ENCODE data around the gene TERT. TPM values are rescaled to one million over a fixed set of nuclear protein-coding genes. Genes with fewer than 3 reads are reported as not detected.

TERT gene
- total and polyA plus RNA-seq, 2 donors: 1.9 to 3.4 TPM

DNA sequence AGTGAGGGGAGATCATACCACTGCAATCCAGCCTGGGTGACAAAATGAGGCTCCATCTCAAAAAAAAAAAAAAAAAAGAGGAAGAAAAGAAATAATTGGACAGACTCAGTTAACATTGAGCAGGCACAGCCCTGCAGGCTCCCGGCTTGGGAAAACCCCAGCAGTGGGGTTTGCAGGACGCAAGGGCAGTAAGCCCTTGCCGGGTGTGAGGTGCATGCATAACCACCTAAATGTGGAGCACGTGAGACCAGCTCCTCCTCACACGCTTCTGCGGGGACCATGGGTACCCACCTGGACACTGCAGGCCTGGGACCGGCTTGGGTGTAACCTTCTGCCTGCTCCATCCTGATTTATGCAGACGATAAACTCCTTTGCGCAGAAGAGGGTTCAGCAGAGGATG, 74.5 kb downstream of the TERT start:
- WGBS: 97% methylated on average over 9 of the region's 9 CpGs
- peaks cover 1 to 12% of the 10 kb centered on the region in 2 donors for H3K9me3 ChIP-seq (ENCODE audit: control insufficient read depth in 2 of 2, insufficient read depth in 1 of 2, low read length in 1 of 2)
- peaks cover 0 to 5% of the 10 kb centered on the region in 2 donors for H3K27me3 ChIP-seq (ENCODE audit: control insufficient read depth in 2 of 2, insufficient read depth in 1 of 2, low read length in 1 of 2)
- H3K36me3 ChIP-seq (ENCODE audit: control insufficient read depth in 2 of 2, insufficient read depth in 2 of 2, low read length in 1 of 2): no peaks in the 10 kb centered on the region
- no peak overlapping the region for H3K4me3 ChIP-seq (ENCODE audit: low read length in 2 of 2)
- no peak overlapping the region for H3K27ac ChIP-seq (ENCODE audit: low read depth in 1 of 2, low read length in 1 of 2)
- H3K4me1 ChIP-seq (ENCODE audit: control insufficient read depth in 2 of 2, insufficient read depth in 2 of 2, low read length in 2 of 2): peaks cover 8 to 12% of the 10 kb centered on the region in 2 donors
- no peak for DNase-seq (ENCODE audit: low read depth in 6 of 9, low spot score in 9 of 9)

- peaks cover 1 to 14% of the 10 kb centered on the region in 2 donors for H3K9me3 ChIP-seq (ENCODE audit: control insufficient read depth in 2 of 2, insufficient read depth in 1 of 2, low read length in 1 of 2)
- no peak overlapping the region for H3K27ac ChIP-seq (ENCODE audit: low read depth in 1 of 2, low read length in 1 of 2)
- H3K36me3 ChIP-seq (ENCODE audit: control insufficient read depth in 2 of 2, insufficient read depth in 2 of 2, low read length in 1 of 2): no peaks in the 10 kb centered on the region
- H3K4me3 ChIP-seq (ENCODE audit: low read length in 2 of 2): no peak overlapping the region
- 92% methylated on average over 11 of the region's 11 CpGs for WGBS
- peaks cover 8 to 12% of the 10 kb centered on the region in 2 donors for H3K4me1 ChIP-seq (ENCODE audit: control insufficient read depth in 2 of 2, insufficient read depth in 2 of 2, low read length in 2 of 2)
- H3K27me3 ChIP-seq (ENCODE audit: control insufficient read depth in 2 of 2, insufficient read depth in 1 of 2, low read length in 1 of 2): peaks cover 0 to 5% of the 10 kb centered on the region in 2 donors
- no peak for DNase-seq (ENCODE audit: low read depth in 6 of 9, low spot score in 9 of 9)
Measured at GRCh38 chr5:1219768-1220100, 75.1 kb downstream of the TERT start.

DNA sequence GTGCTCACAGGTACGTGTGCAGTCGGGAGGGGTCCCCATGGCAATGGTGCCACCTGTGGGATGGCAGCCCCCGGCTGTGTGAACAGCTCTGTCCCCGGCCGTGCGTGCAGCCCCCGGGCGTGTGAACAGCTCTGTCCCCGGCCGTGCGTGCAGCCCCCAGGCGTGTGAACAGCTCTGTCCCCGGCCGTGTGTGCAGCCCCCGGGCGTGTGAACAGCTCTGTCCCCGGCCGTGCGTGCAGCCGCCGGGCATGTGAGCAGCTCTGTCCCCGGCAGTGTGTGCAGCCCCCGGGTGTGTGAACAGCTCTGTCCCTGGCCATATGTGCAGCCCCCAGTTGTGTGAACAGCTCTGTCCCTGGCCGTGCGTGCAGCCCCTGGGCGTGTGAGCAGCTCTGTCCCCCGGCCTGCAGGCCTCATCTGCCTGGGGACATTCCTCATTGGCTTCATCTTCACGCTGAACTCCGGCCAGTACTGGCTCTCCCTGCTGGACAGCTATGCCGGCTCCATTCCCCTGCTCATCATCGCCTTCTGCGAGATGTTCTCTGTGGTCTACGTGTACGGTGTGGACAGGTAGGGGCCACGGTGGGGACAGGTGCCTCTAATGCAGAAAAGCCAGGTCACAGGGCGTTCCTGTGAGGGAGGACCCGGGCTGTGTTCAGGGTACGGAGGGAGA, 75.6 kb downstream of the TERT start:
- DNase-seq (ENCODE audit: low read depth in 6 of 9, low spot score in 9 of 9): no peak
- Histone ChIP-seq H3K4me3 (ENCODE audit: low read length in 2 of 2) (no peak overlapping the region), H3K4me1 (ENCODE audit: control insufficient read depth in 2 of 2, insufficient read depth in 2 of 2, low read length in 2 of 2) (peaks cover 8 to 12% of the 10 kb centered on the region in 2 donors), H3K9me3 (ENCODE audit: control insufficient read depth in 2 of 2, insufficient read depth in 1 of 2, low read length in 1 of 2) (peaks cover 1 to 14% of the 10 kb centered on the region in 2 donors), H3K27ac (ENCODE audit: low read depth in 1 of 2, low read length in 1 of 2) (no peak overlapping the region), H3K27me3 (ENCODE audit: control insufficient read depth in 2 of 2, insufficient read depth in 1 of 2, low read length in 1 of 2) (peaks cover 0 to 5% of the 10 kb centered on the region in 2 donors), H3K36me3 (ENCODE audit: control insufficient read depth in 2 of 2, insufficient read depth in 2 of 2, low read length in 1 of 2) (no peaks in the 10 kb centered on the region)
- 90% methylated on average over 38 of the region's 38 CpGs for WGBS

GRCh38 chr5:1218351-1219080, 76.4 kb downstream of the TERT start:
- peaks cover 1 to 14% of the 10 kb centered on the region in 2 donors for H3K9me3 ChIP-seq (ENCODE audit: control insufficient read depth in 2 of 2, insufficient read depth in 1 of 2, low read length in 1 of 2)
- H3K27ac ChIP-seq (ENCODE audit: low read depth in 1 of 2, low read length in 1 of 2): no peak overlapping the region
- H3K27me3 ChIP-seq (ENCODE audit: control insufficient read depth in 2 of 2, insufficient read depth in 1 of 2, low read length in 1 of 2): peaks cover 0 to 2% of the 10 kb centered on the region in 2 donors
- 94% methylated on average over 38 of the region's 38 CpGs for WGBS
- no peak for DNase-seq (ENCODE audit: low read depth in 6 of 9, low spot score in 9 of 9)
- no peak overlapping the region for H3K4me3 ChIP-seq (ENCODE audit: low read length in 2 of 2)
- H3K36me3 ChIP-seq (ENCODE audit: control insufficient read depth in 2 of 2, insufficient read depth in 2 of 2, low read length in 1 of 2): no peaks in the 10 kb centered on the region
- H3K4me1 ChIP-seq (ENCODE audit: control insufficient read depth in 2 of 2, insufficient read depth in 2 of 2, low read length in 2 of 2): peaks cover 8 to 12% of the 10 kb centered on the region in 2 donors

DNA sequence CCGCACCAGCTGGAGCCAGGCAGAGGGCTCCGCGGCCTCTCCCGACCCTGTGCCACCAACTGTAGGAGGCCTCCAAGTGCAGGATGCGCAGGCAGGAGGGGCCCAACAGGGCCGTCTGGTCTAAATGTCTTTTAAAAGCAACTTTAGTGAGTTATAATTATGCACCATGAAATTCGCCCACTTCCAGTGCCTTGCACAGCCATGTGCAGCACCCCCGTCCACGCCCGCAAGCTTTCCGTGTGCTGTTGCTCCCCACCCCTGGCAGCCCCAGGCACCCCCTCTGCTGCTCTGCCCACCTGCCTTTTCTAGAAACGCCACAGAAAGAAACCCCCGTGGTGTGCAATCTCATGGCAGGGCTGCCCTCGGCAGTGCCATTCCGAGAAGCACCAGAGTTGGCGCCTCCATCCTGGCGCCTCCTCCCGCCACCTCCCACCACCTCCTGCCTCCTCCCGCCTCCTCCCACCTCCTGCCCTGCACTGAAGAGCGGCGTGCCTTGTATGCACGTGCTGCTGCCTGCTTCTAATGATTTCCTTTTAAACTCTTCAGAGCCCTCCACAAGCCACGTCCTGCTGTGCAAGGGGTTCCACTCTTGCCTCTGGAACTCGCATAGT, 77.2 kb downstream of the TERT start:
- Histone ChIP-seq H3K27ac (ENCODE audit: low read depth in 1 of 2, low read length in 1 of 2) (no peak overlapping the region), H3K27me3 (ENCODE audit: control insufficient read depth in 2 of 2, insufficient read depth in 1 of 2, low read length in 1 of 2) (peaks cover 0 to 2% of the 10 kb centered on the region in 2 donors), H3K36me3 (ENCODE audit: control insufficient read depth in 2 of 2, insufficient read depth in 2 of 2, low read length in 1 of 2) (no peaks in the 10 kb centered on the region), H3K9me3 (ENCODE audit: control insufficient read depth in 2 of 2, insufficient read depth in 1 of 2, low read length in 1 of 2) (peaks cover 1 to 14% of the 10 kb centered on the region in 2 donors), H3K4me1 (ENCODE audit: control insufficient read depth in 2 of 2, insufficient read depth in 2 of 2, low read length in 2 of 2) (peaks cover 8 to 12% of the 10 kb centered on the region in 2 donors), H3K4me3 (ENCODE audit: low read length in 2 of 2) (no peak overlapping the region)
- WGBS: 45% methylated on average over 24 of the region's 24 CpGs
- DNase-seq (ENCODE audit: low read depth in 6 of 9, low spot score in 9 of 9): peak in 3 of 9 donors; percentile 46 to 57 (median 49)

DNA sequence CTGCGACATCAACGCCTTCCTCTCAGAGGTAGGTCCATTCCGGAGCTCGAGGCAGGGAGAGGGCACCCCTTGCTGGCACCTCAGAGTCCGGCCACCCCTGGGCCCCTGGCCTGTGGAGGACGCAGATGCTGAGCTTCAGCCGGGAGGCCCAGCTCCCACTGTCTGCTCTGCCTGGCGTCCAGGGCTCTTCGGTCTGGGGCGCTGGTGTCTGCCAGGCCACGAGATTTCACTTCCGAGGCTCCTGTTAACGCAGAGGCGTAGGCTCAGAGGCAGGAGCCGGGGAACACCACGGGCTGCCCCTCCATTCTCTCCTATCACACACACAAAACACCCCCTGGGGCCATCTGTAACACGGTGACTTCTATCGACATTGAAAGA, 78.0 kb downstream of the TERT start:
- Histone ChIP-seq H3K27me3 (ENCODE audit: control insufficient read depth in 2 of 2, insufficient read depth in 1 of 2, low read length in 1 of 2) (peaks cover 0 to 2% of the 10 kb centered on the region in 2 donors), H3K27ac (ENCODE audit: low read depth in 1 of 2, low read length in 1 of 2) (no peak overlapping the region), H3K4me1 (ENCODE audit: control insufficient read depth in 2 of 2, insufficient read depth in 2 of 2, low read length in 2 of 2) (peaks cover 8 to 12% of the 10 kb centered on the region in 2 donors), H3K4me3 (ENCODE audit: low read length in 2 of 2) (no peak overlapping the region), H3K36me3 (ENCODE audit: control insufficient read depth in 2 of 2, insufficient read depth in 2 of 2, low read length in 1 of 2) (no peaks in the 10 kb centered on the region), H3K9me3 (ENCODE audit: control insufficient read depth in 2 of 2, insufficient read depth in 1 of 2, low read length in 1 of 2) (peaks cover 1 to 14% of the 10 kb centered on the region in 2 donors)
- no peak for DNase-seq (ENCODE audit: low read depth in 6 of 9, low spot score in 9 of 9)
- 94% methylated on average over 18 of the region's 18 CpGs for WGBS

GRCh38 chr5:1216211-1216917, 78.5 kb downstream of the TERT start:
- Histone ChIP-seq H3K9me3 (ENCODE audit: control insufficient read depth in 2 of 2, insufficient read depth in 1 of 2, low read length in 1 of 2) (peaks cover 1 to 14% of the 10 kb centered on the region in 2 donors), H3K27me3 (ENCODE audit: control insufficient read depth in 2 of 2, insufficient read depth in 1 of 2, low read length in 1 of 2) (peaks cover 0 to 2% of the 10 kb centered on the region in 2 donors), H3K4me3 (ENCODE audit: low read length in 2 of 2) (no peak overlapping the region), H3K4me1 (ENCODE audit: control insufficient read depth in 2 of 2, insufficient read depth in 2 of 2, low read length in 2 of 2) (peaks cover 8 to 12% of the 10 kb centered on the region in 2 donors), H3K36me3 (ENCODE audit: control insufficient read depth in 2 of 2, insufficient read depth in 2 of 2, low read length in 1 of 2) (no peaks in the 10 kb centered on the region), H3K27ac (ENCODE audit: low read depth in 1 of 2, low read length in 1 of 2) (no peak overlapping the region)
- WGBS: 98% methylated on average over 38 of the region's 38 CpGs
- DNase-seq (ENCODE audit: low read depth in 6 of 9, low spot score in 9 of 9): no peak

- peaks cover 1 to 14% of the 10 kb centered on the region in 2 donors for H3K9me3 ChIP-seq (ENCODE audit: control insufficient read depth in 2 of 2, insufficient read depth in 1 of 2, low read length in 1 of 2)
- WGBS: 96% methylated on average over 23 of the region's 23 CpGs
- H3K4me1 ChIP-seq (ENCODE audit: control insufficient read depth in 2 of 2, insufficient read depth in 2 of 2, low read length in 2 of 2): peaks cover 8 to 12% of the 10 kb centered on the region in 2 donors
- no peaks in the 10 kb centered on the region for H3K36me3 ChIP-seq (ENCODE audit: control insufficient read depth in 2 of 2, insufficient read depth in 2 of 2, low read length in 1 of 2)
- no peak overlapping the region for H3K4me3 ChIP-seq (ENCODE audit: low read length in 2 of 2)
- peaks cover 0 to 2% of the 10 kb centered on the region in 2 donors for H3K27me3 ChIP-seq (ENCODE audit: control insufficient read depth in 2 of 2, insufficient read depth in 1 of 2, low read length in 1 of 2)
- H3K27ac ChIP-seq (ENCODE audit: low read depth in 1 of 2, low read length in 1 of 2): no peak overlapping the region
- no peak for DNase-seq (ENCODE audit: low read depth in 6 of 9, low spot score in 9 of 9)
Measured at GRCh38 chr5:1215320-1216096, 79.4 kb downstream of the TERT start.

Measured in thymus (tissue), 11 donors.